Stomach (tissue), 9 donors: ENCODE measurements around the gene PIANP. TPM values are rescaled to one million over a fixed set of nuclear protein-coding genes. Genes with fewer than 3 reads are reported as not detected.

Experiments
- DNase-seq, 2 donors: peaks; one replicate each; pipeline versions ENCODE4 v3.0.0 to v3.0.0-alpha.2; 2013 to 2019
- H3K27ac ChIP-seq, 5 donors: fragments of 200-600 bp in 4 of 5; sonication (generic) in 4 of 5; one replicate each; pipeline ENCODE4 v1.5.1; 2013 to 2019; ENCODE audit warnings: mild to moderate bottlenecking in 1 of 5, moderate library complexity in 1 of 5
- H3K27me3 ChIP-seq, 3 donors: fragments of 200-600 bp; sonication (generic); one replicate each; pipeline ENCODE4 v1.5.1; 2017 to 2019; ENCODE audit warnings: mixed run types in 1 of 3
- H3K36me3 ChIP-seq, 4 donors: fragments of 200-600 bp; sonication (generic); 1 replicate in 3 of 4; 2 replicates in 1 of 4; pipeline ENCODE4 v1.5.1; 2016 to 2019
- H3K4me1 ChIP-seq, 4 donors: fragments of 200-600 bp; sonication (generic); one replicate each; pipeline ENCODE4 v1.5.1; 2016 to 2019
- H3K4me3 ChIP-seq, 4 donors: fragments of 200-600 bp; sonication (generic) in 3 of 4; one replicate each; pipeline ENCODE4 v1.5.1; 2016 to 2019; ENCODE audit warnings: mild to moderate bottlenecking in 1 of 4
- H3K9me3 ChIP-seq, 4 donors: fragments of 200-600 bp; sonication (generic); one replicate each; pipeline ENCODE4 v1.5.1; 2016 to 2019
- EP300 ChIP-seq: sonication (generic); formaldehyde crosslinking; IDR thresholded peaks from one replicate; pipeline ENCODE4 v1.6.1; 2017; ENCODE audit warnings: antibody characterized with exemption
- POLR2A ChIP-seq, 4 donors: fragments of 450-650 bp; IDR thresholded peaks; one replicate each; pipeline ENCODE4 v1.6.1; 2016; ENCODE audit warnings: antibody characterized with exemption in 4 of 4, control low read depth in 2 of 4, mild to moderate bottlenecking in 1 of 4, moderate library complexity in 1 of 4
- POLR2AphosphoS5 ChIP-seq, 3 donors: sonication (generic); formaldehyde crosslinking; IDR thresholded peaks; one replicate each; pipeline ENCODE4 v1.6.1; 2016; ENCODE audit warnings: antibody characterized with exemption in 3 of 3
- WGBS, 5 donors: extraction: QIAGEN DNeasy Blood & Tissue Kit in 3 of 5; methylation state at CpG; one replicate each; pipeline versions ENCODE4 v1.1.5 to v1.1.7; 2013 to 2018; 5-methylcytosine and 5-hydroxymethylcytosine counted together
- intact Hi-C: fragments of 100-400 bp; cut with DNase I; formaldehyde crosslinking; loops from one replicate; pipeline ENCODE4 v1.15.1; 2023; ENCODE audit warnings: low total_unique reads
- polyA plus RNA-seq, 3 donors: library from polyadenylated mRNA; stranded (reverse); fragments of 200-250 nt; gene quantifications; one replicate each; pipeline ENCODE4 v1.2.3, GENCODE V29; 2013
- total RNA-seq, 5 donors: library from RNA; depleted of rRNA; stranded (reverse); fragments of >200 nt; gene quantifications; one replicate each; pipeline versions ENCODE4 v1.1.0 to v1.2.3, GENCODE V29; 2014 to 2016
- TF ChIP-seq, protein P1 (sequence below), 7 experiments: fragments of 450-650 bp in 4 of 7; fragments of 200-600 bp in 3 of 7; sonication (generic) in 3 of 7; IDR thresholded peaks; one replicate each; pipeline ENCODE4 v1.5.1; 2016 to 2019; ENCODE audit warnings: antibody characterized with exemption in 7 of 7, control low read depth in 2 of 7, mild to moderate bottlenecking in 1 of 7
- donor health status: healthy with polysubstance abuse.
- donor health status: Bipolar disorder and iron deficiency.
- donor health status: healthy.

PIANP gene
- total and polyA plus RNA-seq, 8 donors, result 0.14 to 1.7 (median 0.50) TPM; not detected in 3

DNA sequence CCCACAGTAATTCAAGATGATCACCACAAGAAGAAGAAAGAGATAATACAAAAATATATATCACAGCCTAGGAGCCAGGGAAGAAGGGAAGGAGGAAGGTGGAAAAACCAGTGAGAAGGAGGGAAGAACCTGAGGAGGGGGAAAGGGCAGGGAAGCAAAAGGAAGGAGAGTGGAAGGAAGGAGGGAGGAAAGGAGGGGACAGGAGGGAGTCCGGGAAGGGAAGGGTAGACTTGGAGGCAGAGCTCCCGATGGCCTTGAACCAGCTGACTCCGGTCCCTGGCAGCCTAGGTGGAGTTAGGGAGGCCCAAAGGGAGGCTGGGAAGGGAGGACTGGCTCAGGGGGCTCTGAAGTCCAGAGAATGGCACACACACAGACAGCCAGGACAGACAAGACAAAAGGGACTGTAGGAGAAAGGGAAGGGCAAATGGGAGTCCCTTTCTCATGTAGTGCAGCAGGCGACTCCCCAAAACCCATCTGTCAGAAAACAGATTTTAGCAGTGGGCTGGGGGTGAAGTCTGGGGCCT, 6.7 kb downstream of the PIANP start:
- Histone ChIP-seq H3K4me1 (peaks cover 9 to 19% (median 11%) of the 10 kb centered on the region in 4 donors), H3K27ac (no peak overlapping the region), H3K27me3 (peaks cover 2 to 47% (median 10%) of the 10 kb centered on the region in 3 donors), H3K9me3 (no peaks in the 10 kb centered on the region), H3K36me3 (no peaks in the 10 kb centered on the region), H3K4me3 (no peak overlapping the region)
- intact Hi-C loops, result no loop called here
- TF ChIP-seq POLR2A (IDR thresholded peaks at IDR 0.05), result no peak
- no peak for TF ChIP-seq EP300
- TF ChIP-seq, protein P1, sequence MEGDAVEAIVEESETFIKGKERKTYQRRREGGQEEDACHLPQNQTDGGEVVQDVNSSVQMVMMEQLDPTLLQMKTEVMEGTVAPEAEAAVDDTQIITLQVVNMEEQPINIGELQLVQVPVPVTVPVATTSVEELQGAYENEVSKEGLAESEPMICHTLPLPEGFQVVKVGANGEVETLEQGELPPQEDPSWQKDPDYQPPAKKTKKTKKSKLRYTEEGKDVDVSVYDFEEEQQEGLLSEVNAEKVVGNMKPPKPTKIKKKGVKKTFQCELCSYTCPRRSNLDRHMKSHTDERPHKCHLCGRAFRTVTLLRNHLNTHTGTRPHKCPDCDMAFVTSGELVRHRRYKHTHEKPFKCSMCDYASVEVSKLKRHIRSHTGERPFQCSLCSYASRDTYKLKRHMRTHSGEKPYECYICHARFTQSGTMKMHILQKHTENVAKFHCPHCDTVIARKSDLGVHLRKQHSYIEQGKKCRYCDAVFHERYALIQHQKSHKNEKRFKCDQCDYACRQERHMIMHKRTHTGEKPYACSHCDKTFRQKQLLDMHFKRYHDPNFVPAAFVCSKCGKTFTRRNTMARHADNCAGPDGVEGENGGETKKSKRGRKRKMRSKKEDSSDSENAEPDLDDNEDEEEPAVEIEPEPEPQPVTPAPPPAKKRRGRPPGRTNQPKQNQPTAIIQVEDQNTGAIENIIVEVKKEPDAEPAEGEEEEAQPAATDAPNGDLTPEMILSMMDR (IDR thresholded peaks at IDR 0.05), result no peak
- DNase-seq, result no peak
- 74 to 94% (median 79%) methylated on average over 4 of the region's 4 CpGs for WGBS, 5 donors

DNA sequence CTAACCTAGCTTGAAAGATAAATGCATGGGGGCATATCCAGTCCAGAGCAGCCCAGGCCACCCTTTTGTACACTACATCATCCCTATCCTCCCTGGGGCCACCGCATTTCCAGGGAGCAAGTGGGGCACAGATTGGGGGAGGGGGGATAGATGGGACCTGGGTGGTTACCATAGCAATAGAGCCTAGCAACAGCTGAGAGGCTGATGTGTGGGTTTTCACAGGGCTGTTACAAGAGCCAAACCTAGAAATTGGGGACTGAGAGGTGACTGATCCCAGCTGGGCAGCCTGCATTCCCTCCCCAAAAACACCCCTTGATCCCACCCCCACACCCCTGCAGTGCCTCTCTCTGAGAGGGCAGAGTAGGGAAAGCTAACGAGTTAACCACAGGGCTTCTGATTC, 7.7 kb downstream of the PIANP start:
- no peak for DNase-seq
- intact Hi-C loops, result no loop called here
- Histone ChIP-seq H3K27ac (no peak overlapping the region), H3K36me3 (no peaks in the 10 kb centered on the region), H3K9me3 (no peaks in the 10 kb centered on the region), H3K4me3 (no peak overlapping the region), H3K4me1 (peaks cover 15 to 27% (median 20%) of the 10 kb centered on the region in 4 donors), H3K27me3 (peaks cover 0 to 37% (median under 1%) of the 10 kb centered on the region in 3 donors)
- WGBS, 5 donors, result 57 to 75% (median 59%) methylated on average over 2 of the region's 2 CpGs
- no peak for TF ChIP-seq POLR2A (IDR thresholded peaks at IDR 0.05)
- no peak for TF ChIP-seq EP300
- TF ChIP-seq, protein P1 (IDR thresholded peaks at IDR 0.05), result no peak
- TF ChIP-seq POLR2AphosphoS5 (IDR thresholded peaks at IDR 0.05), result no peak

DNA sequence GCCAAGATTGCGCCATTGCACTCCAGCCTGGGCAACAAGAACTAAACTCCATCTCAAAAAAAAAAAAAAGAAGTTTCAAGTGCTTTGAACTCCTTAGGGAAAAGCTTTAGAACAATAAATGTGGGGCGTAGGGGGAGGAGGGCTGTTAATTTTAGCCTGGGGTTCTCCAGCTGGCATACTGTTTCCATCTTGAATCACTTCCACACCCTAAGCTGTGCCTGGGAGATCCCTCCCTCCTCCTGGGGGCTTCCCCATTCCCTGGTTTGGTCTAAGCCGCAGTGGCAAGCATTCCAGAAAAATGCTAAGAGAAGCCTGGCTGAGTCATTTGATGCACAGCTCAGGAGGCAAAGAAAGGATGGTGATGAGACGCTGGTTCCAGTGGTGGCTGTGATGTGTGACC, 9.1 kb downstream of the PIANP start:
- Histone ChIP-seq H3K4me1 (peaks cover 29 to 41% (median 33%) of the 10 kb centered on the region in 4 donors), H3K36me3 (no peaks in the 10 kb centered on the region), H3K27ac (no peak overlapping the region), H3K9me3 (no peaks in the 10 kb centered on the region), H3K4me3 (no peak overlapping the region), H3K27me3 (peaks cover 0 to 23% (median 0%) of the 10 kb centered on the region in 3 donors)
- 79 to 91% (median 85%) methylated on average over 4 of the region's 4 CpGs for WGBS, 5 donors
- intact Hi-C loops, result no loop called here
- TF ChIP-seq POLR2AphosphoS5 (IDR thresholded peaks at IDR 0.05), result no peak
- no peak for TF ChIP-seq EP300
- TF ChIP-seq, protein P1 (IDR thresholded peaks at IDR 0.05), result no peak
- no peak for TF ChIP-seq POLR2A (IDR thresholded peaks at IDR 0.05)
- DNase-seq, result no peak

DNA sequence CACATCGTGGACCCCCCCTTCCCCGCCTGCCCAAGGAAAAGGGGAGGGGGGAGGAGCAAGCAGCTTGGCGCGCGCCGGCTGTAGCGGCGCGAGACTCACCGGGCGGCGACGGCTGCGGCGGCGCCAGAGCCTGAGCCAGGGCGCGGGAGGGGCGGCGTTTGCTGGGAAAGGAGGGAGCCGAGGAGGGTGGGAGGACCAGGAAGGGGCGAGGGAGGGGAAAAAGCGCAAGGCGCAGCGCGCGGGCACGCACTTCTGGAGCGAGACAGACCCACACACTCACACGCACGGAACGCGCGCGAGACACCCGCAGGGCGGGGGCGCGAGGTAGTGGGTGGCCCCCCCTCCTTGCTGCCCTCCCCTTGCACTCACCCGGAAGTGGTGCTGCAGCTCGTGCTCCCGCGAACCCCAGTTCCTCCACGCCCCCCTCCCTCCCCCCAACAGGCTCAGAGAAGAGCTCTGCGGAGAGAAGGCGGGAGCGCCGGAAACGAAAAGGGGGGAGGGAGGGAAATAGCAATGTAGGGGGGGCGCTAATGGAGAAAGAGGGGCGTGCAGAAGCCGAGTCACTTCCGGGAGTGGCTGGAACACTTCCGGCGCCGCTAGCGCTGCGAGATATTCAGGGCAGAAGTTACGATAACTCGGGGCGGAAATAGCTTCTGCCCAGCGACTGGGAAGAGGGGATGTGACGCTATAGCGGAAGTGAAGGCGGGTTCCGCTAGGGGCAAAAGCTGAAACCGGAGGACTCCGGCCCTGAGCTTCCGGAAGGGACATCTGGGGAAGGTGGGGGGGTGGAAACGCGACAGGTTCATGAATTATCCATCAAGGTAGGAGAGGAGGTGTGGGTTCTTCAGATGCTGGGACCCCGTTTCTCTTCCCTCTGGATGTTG, 11.4 kb downstream of the PIANP start, which contains the start of gene ZNF384:
Gene ZNF384 (minus strand): TSS at position 377 of the 884 bp plus-strand sequence. CDS start 9,855 bp downstream, outside the sequence.
- TF ChIP-seq POLR2AphosphoS5 (IDR thresholded peaks at IDR 0.05), result peak; percentile 56 to 93 (median 67)
- peak in 1 of 4 donors; percentile 30 for TF ChIP-seq POLR2A (IDR thresholded peaks at IDR 0.05)
- TF ChIP-seq, protein P1 (IDR thresholded peaks at IDR 0.05), result peak in 4 of 7 experiments; percentile 7 to 49 (median 20)
- no peak for TF ChIP-seq EP300
- peaks cover 0 to 11% (median 3%) of the 10 kb centered on the region in 4 donors for H3K36me3 ChIP-seq
- DNase-seq, result peak; percentile 97 to 100
- 0 to 1% (median 0%) methylated on average over 41 to 72 of the region's 72 CpGs for WGBS, 5 donors
- peak within 1 kb of the TSS; percentile 94 to 100 (median 98) for H3K27ac ChIP-seq
- H3K4me1 ChIP-seq, result peaks cover 30 to 61% (median 49%) of the 10 kb centered on the region in 4 donors
- intact Hi-C loops, result no loop called here
- H3K27me3 ChIP-seq, result peaks cover 0 to 4% (median 0%) of the 10 kb centered on the region in 3 donors
- peak within 1 kb of the TSS; percentile 68 to 97 (median 84) for H3K4me3 ChIP-seq
- H3K9me3 ChIP-seq, result no peaks in the 10 kb centered on the region
